Measurements from ENCODE around the gene ACSM4. TPM values are rescaled to one million over a fixed set of nuclear protein-coding genes. Genes with fewer than 3 reads are reported as not detected.

The ACSM4 gene
- total RNA-seq, 1 donor from 2014 or later = not detected

GRCh38 chr12:7354529-7354928 is 50.7 kb downstream of the ACSM4 start:
- TF ChIP-seq, protein P1, sequence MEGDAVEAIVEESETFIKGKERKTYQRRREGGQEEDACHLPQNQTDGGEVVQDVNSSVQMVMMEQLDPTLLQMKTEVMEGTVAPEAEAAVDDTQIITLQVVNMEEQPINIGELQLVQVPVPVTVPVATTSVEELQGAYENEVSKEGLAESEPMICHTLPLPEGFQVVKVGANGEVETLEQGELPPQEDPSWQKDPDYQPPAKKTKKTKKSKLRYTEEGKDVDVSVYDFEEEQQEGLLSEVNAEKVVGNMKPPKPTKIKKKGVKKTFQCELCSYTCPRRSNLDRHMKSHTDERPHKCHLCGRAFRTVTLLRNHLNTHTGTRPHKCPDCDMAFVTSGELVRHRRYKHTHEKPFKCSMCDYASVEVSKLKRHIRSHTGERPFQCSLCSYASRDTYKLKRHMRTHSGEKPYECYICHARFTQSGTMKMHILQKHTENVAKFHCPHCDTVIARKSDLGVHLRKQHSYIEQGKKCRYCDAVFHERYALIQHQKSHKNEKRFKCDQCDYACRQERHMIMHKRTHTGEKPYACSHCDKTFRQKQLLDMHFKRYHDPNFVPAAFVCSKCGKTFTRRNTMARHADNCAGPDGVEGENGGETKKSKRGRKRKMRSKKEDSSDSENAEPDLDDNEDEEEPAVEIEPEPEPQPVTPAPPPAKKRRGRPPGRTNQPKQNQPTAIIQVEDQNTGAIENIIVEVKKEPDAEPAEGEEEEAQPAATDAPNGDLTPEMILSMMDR (IDR thresholded peaks at IDR 0.05; ENCODE audit: insufficient read depth, low read depth, low read length) = no peak
- no peak for TF ChIP-seq EZH2 (IDR thresholded peaks at IDR 0.05; ENCODE audit: insufficient read depth, low read length)
- Mint-ChIP-seq H3K27ac (ENCODE audit: unreplicated experiment) (no peak overlapping the region), H3K9me3 (ENCODE audit: unreplicated experiment) (no peaks in the 10 kb centered on the region), H3K27me3 (ENCODE audit: low read depth, unreplicated experiment) (no peaks in the 10 kb centered on the region), H3K36me3 (ENCODE audit: low read depth, unreplicated experiment) (no peaks in the 10 kb centered on the region), H3K4me3 (ENCODE audit: unreplicated experiment) (no peak overlapping the region), H3K4me1 (ENCODE audit: low read depth, unreplicated experiment) (peaks cover 2% of the 10 kb centered on the region)
- Histone ChIP-seq H3K4me1 (ENCODE audit: insufficient read depth, low read length) (no peaks in the 10 kb centered on the region), H2AFZ (ENCODE audit: low read depth, low read length) (no peak overlapping the region), H3K4me3 (ENCODE audit: insufficient read depth, low read depth, low read length) (no peak overlapping the region), H3K79me2 (ENCODE audit: insufficient read depth, low read length) (no peaks in the 10 kb centered on the region), H3K9me3 (ENCODE audit: insufficient read depth, low read depth, low read length) (no peaks in the 10 kb centered on the region), H3K9ac (ENCODE audit: low read length) (no peak overlapping the region), H3K27me3 (ENCODE audit: insufficient read depth, low read length) (no peaks in the 10 kb centered on the region), H4K20me1 (ENCODE audit: insufficient read depth, low read length) (no peaks in the 10 kb centered on the region), H3K4me2 (ENCODE audit: low read length) (no peak overlapping the region), H3K36me3 (ENCODE audit: insufficient read depth, low read length) (no peaks in the 10 kb centered on the region), H3K27ac (ENCODE audit: low read depth, low read length) (no peak overlapping the region)
- no peak for DNase-seq (ENCODE audit: low read depth)
- FAIRE-seq = no peak

DNA sequence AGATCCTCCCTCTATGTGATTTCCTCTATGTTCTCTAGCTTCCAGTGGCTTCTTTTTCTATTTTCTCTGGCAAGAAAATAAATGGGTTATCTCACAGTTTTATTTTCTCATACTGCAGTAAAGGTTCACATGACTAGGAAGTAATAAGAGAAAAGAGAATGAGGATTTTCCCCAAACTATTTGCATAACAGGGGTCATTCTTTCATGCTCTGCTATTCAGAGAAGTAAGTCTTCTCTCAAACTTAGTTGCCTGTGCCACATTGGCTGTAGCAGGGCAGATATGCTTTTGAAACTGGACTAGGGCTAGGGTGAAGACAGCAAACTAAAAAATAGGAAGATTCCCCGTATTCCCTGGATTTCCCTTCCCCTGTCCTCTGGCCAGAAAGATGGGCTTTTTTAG is 57.4 kb downstream of the ACSM4 start:
- TF ChIP-seq, protein P1 (IDR thresholded peaks at IDR 0.05; ENCODE audit: insufficient read depth, low read depth, low read length) = no peak
- no peak for TF ChIP-seq EZH2 (IDR thresholded peaks at IDR 0.05; ENCODE audit: insufficient read depth, low read length)
- Mint-ChIP-seq H3K4me3 (ENCODE audit: unreplicated experiment) (no peak overlapping the region), H3K27ac (ENCODE audit: unreplicated experiment) (no peak overlapping the region), H3K36me3 (ENCODE audit: low read depth, unreplicated experiment) (no peaks in the 10 kb centered on the region), H3K27me3 (ENCODE audit: low read depth, unreplicated experiment) (no peaks in the 10 kb centered on the region), H3K9me3 (ENCODE audit: unreplicated experiment) (no peaks in the 10 kb centered on the region), H3K4me1 (ENCODE audit: low read depth, unreplicated experiment) (no peaks in the 10 kb centered on the region)
- Histone ChIP-seq H3K4me2 (ENCODE audit: low read length) (no peak overlapping the region), H4K20me1 (ENCODE audit: insufficient read depth, low read length) (no peaks in the 10 kb centered on the region), H3K4me1 (ENCODE audit: insufficient read depth, low read length) (no peaks in the 10 kb centered on the region), H3K9ac (ENCODE audit: low read length) (no peak overlapping the region), H3K27ac (ENCODE audit: low read depth, low read length) (no peak overlapping the region), H3K9me3 (ENCODE audit: insufficient read depth, low read depth, low read length) (no peaks in the 10 kb centered on the region), H3K4me3 (ENCODE audit: insufficient read depth, low read depth, low read length) (no peak overlapping the region), H2AFZ (ENCODE audit: low read depth, low read length) (no peak overlapping the region), H3K27me3 (ENCODE audit: insufficient read depth, low read length) (no peaks in the 10 kb centered on the region), H3K79me2 (ENCODE audit: insufficient read depth, low read length) (no peaks in the 10 kb centered on the region), H3K36me3 (ENCODE audit: insufficient read depth, low read length) (no peaks in the 10 kb centered on the region)
- no peak for FAIRE-seq
- no peak for DNase-seq (ENCODE audit: low read depth)

DNA sequence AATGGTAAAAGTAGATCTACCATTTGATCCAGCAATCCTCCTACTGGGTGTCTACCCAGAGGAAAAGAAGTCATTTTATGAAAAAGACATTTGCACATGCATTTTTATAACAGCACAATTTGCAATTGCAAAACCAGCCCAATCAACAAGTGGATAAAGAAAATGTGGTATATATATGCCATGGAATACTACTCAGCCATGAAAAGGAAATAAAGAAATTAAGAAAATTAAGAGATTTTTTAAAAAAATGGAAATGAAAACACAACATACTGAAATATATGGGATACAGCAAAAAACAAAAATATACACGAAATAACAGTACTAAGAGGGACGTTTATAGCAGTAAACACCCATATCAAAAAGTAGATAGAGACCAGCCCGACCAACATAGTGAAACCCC is 58.9 kb downstream of the ACSM4 start:
- Mint-ChIP-seq H3K27me3 (ENCODE audit: low read depth, unreplicated experiment) (no peaks in the 10 kb centered on the region), H3K36me3 (ENCODE audit: low read depth, unreplicated experiment) (no peaks in the 10 kb centered on the region), H3K4me1 (ENCODE audit: low read depth, unreplicated experiment) (no peaks in the 10 kb centered on the region), H3K27ac (ENCODE audit: unreplicated experiment) (no peak overlapping the region), H3K9me3 (ENCODE audit: unreplicated experiment) (no peaks in the 10 kb centered on the region), H3K4me3 (ENCODE audit: unreplicated experiment) (no peak overlapping the region)
- H3K27me3 ChIP-seq (ENCODE audit: insufficient read depth, low read length) = no peaks in the 10 kb centered on the region
- H3K9ac ChIP-seq (ENCODE audit: low read length) = no peak overlapping the region
- FAIRE-seq = no peak
- no peak overlapping the region for H3K4me3 ChIP-seq (ENCODE audit: insufficient read depth, low read depth, low read length)
- no peak overlapping the region for H3K27ac ChIP-seq (ENCODE audit: low read depth, low read length)
- no peak for DNase-seq (ENCODE audit: low read depth)
- H3K9me3 ChIP-seq (ENCODE audit: insufficient read depth, low read depth, low read length) = no peaks in the 10 kb centered on the region
- H2AFZ ChIP-seq (ENCODE audit: low read depth, low read length) = no peak overlapping the region
- H4K20me1 ChIP-seq (ENCODE audit: insufficient read depth, low read length) = no peaks in the 10 kb centered on the region
- H3K79me2 ChIP-seq (ENCODE audit: insufficient read depth, low read length) = no peaks in the 10 kb centered on the region
- H3K4me2 ChIP-seq (ENCODE audit: low read length) = no peak overlapping the region
- no peaks in the 10 kb centered on the region for H3K36me3 ChIP-seq (ENCODE audit: insufficient read depth, low read length)
- TF ChIP-seq EZH2 (IDR thresholded peaks at IDR 0.05; ENCODE audit: insufficient read depth, low read length) = no peak
- TF ChIP-seq, protein P1 (IDR thresholded peaks at IDR 0.05; ENCODE audit: insufficient read depth, low read depth, low read length) = no peak
- H3K4me1 ChIP-seq (ENCODE audit: insufficient read depth, low read length) = no peaks in the 10 kb centered on the region

All from astrocyte (in vitro differentiated cells and primary cell).